GM23338 (cell line): ENCODE data around the gene MEOX2. TPM values are rescaled to one million over a fixed set of nuclear protein-coding genes. Genes with fewer than 3 reads are reported as not detected.

ENCODE experiments used
- ATAC-seq: fragments of 200-7000 bp; cut with Tn5 transposase; 3 replicates; pipeline ENCODE4 v1.9.1; 2020
- DNase-seq: peaks from one replicate; pipeline ENCODE4 v3.0.0-alpha.2; 2015; ENCODE audit warnings: low spot score
- H2AFZ ChIP-seq: fragments of 200-600 bp; sonication (generic); 2 replicates; pipeline ENCODE4 v1.8.0; 2016; ENCODE audit warnings: antibody characterized with exemption, mild to moderate bottlenecking, moderate library complexity
- H3F3A ChIP-seq: fragments of 200-600 bp; sonication (generic); replicated peaks from 2 replicates; pipeline ENCODE4 v1.8.0; 2017; ENCODE audit warnings: antibody characterized with exemption, mixed run types, low read depth
- H3K27ac ChIP-seq: fragments of 200-600 bp; sonication (generic); 2 replicates; pipeline ENCODE4 v1.6.1; 2016; ENCODE audit warnings: low read depth
- H3K27me3 ChIP-seq: fragments of 200-600 bp; sonication (generic); 2 replicates; pipeline ENCODE4 v1.8.0; 2016; ENCODE audit warnings: mild to moderate bottlenecking, mixed run types, moderate library complexity; ENCODE audit not compliant: insufficient read depth
- H3K36me3 ChIP-seq: fragments of 200-600 bp; sonication (generic); 2 replicates; pipeline ENCODE4 v1.8.0; 2016; ENCODE audit warnings: mild to moderate bottlenecking; ENCODE audit not compliant: insufficient read depth
- H3K4me1 ChIP-seq: fragments of 200-600 bp; sonication (generic); 2 replicates; pipeline ENCODE4 v1.8.0; 2016; ENCODE audit warnings: mild to moderate bottlenecking, moderate library complexity; ENCODE audit not compliant: insufficient read depth
- H3K4me2 ChIP-seq: fragments of 200-600 bp; sonication (generic); 2 replicates; pipeline ENCODE4 v1.7.1; 2017; ENCODE audit warnings: mixed run types
- H3K4me3 ChIP-seq: fragments of 200-600 bp; sonication (generic); 2 replicates; pipeline ENCODE4 v1.6.1; 2016; ENCODE audit warnings: mixed run types
- H3K79me2 ChIP-seq: fragments of 200-600 bp; sonication (generic); replicated peaks from 2 replicates; pipeline ENCODE4 v1.8.0; 2017; ENCODE audit warnings: mild to moderate bottlenecking; ENCODE audit not compliant: insufficient read depth
- H3K9me2 ChIP-seq: fragments of 200-600 bp; sonication (generic); 2 replicates; pipeline ENCODE4 v1.8.0; 2017; ENCODE audit not compliant: insufficient read depth
- H4K20me1 ChIP-seq: fragments of 200-600 bp; sonication (generic); replicated peaks from 2 replicates; pipeline ENCODE4 v1.8.0; 2017; ENCODE audit warnings: mild to moderate bottlenecking; ENCODE audit not compliant: insufficient read depth
- H3K27ac Mint-ChIP-seq: 2 replicates; pipeline ENCODE4 v1.8.0; 2020; ENCODE audit warnings: inconsistent platforms, mild to moderate bottlenecking, moderate library complexity, mixed read lengths
- H3K27me3 Mint-ChIP-seq: 3 replicates; pipeline ENCODE4 v1.8.0; 2022; ENCODE audit warnings: low read depth, mild to moderate bottlenecking, moderate library complexity, mixed read lengths, inconsistent platforms; ENCODE audit not compliant: insufficient read depth, poor library complexity
- H3K36me3 Mint-ChIP-seq: 3 replicates; pipeline ENCODE4 v1.8.0; 2021; ENCODE audit warnings: low read depth, mild to moderate bottlenecking, inconsistent platforms, moderate library complexity, mixed read lengths
- H3K4me1 Mint-ChIP-seq: 3 replicates; pipeline ENCODE4 v1.8.0; 2020; ENCODE audit warnings: mild to moderate bottlenecking, inconsistent platforms, mixed read lengths
- H3K4me3 Mint-ChIP-seq: 3 replicates; pipeline ENCODE4 v1.8.0; 2021; ENCODE audit warnings: moderate library complexity, mild to moderate bottlenecking, inconsistent platforms, mixed read lengths
- H3K9me3 Mint-ChIP-seq: 3 replicates; pipeline ENCODE4 v1.8.0; 2020; ENCODE audit warnings: moderate library complexity, mild to moderate bottlenecking, inconsistent platforms, mixed read lengths
- CREB1 ChIP-seq: fragments of 250-450 bp; sonication (Bioruptor Pico); IDR thresholded peaks from 2 replicates; pipeline ENCODE4 v1.5.0; 2020; ENCODE audit warnings: low read depth, mild to moderate bottlenecking, moderate library complexity
- EZH2 ChIP-seq: fragments of 200-600 bp; sonication (generic); IDR thresholded peaks from one replicate; pipeline ENCODE4 v1.8.0; 2017; ENCODE audit warnings: antibody characterized with exemption, mild to moderate bottlenecking, low read depth; ENCODE audit not compliant: unreplicated experiment
- EZH2phosphoT487 ChIP-seq: fragments of 200-600 bp; sonication (generic); IDR thresholded peaks from one replicate; pipeline ENCODE4 v1.8.1; 2018; ENCODE audit warnings: antibody characterized with exemption; ENCODE audit not compliant: unreplicated experiment
- NANOG ChIP-seq: IDR thresholded peaks from 2 replicates; pipeline ENCODE4 v1.6.1; 2016; ENCODE audit warnings: antibody characterized with exemption, borderline replicate concordance
- POLR2AphosphoS5 ChIP-seq: IDR thresholded peaks from 2 replicates; pipeline ENCODE4 v1.6.1; 2016; ENCODE audit warnings: antibody characterized with exemption, low read depth
- ZNF114 ChIP-seq: fragments of 250-450 bp; sonication (Bioruptor Pico); IDR thresholded peaks from 2 replicates; pipeline ENCODE4 v1.5.0; 2020; ENCODE audit warnings: mild to moderate bottlenecking, moderate library complexity
- ZNF331 ChIP-seq: fragments of 250-450 bp; sonication (Bioruptor Pico); IDR thresholded peaks from 2 replicates; pipeline ENCODE4 v1.5.0; 2020; ENCODE audit warnings: low read depth, mild to moderate bottlenecking, moderate library complexity
- polyA plus RNA-seq: library from polyadenylated mRNA; unstranded; fragments of >200 nt; fragmentation: Nextera tagmentation; extraction: Ambion mirVana; gene quantifications from 2 replicates; pipeline ENCODE4 v1.2.1, GENCODE V29; 2016
- total RNA-seq: library from RNA; depleted of rRNA; stranded (reverse); fragments of >200 nt; shearing (Covaris generic); gene quantifications from 2 replicates; pipeline ENCODE4 v1.2.3, GENCODE V29; 2014
- TF ChIP-seq, protein P1 (sequence below): IDR thresholded peaks from one replicate; pipeline ENCODE4 v1.6.1; 2018; ENCODE audit warnings: antibody characterized with exemption; ENCODE audit not compliant: unreplicated experiment
- TF ChIP-seq, protein P2 (sequence below): fragments of 250-450 bp; sonication (Bioruptor Pico); IDR thresholded peaks from 2 replicates; pipeline ENCODE4 v1.5.0; 2020; ENCODE audit warnings: mild to moderate bottlenecking, moderate library complexity
- TF ChIP-seq, protein P3 (sequence below), 2 experiments: fragments of 200-600 bp in 1 of 2; sonication (generic) in 1 of 2; conservative IDR thresholded peaks; 2 replicates each; pipeline versions ENCODE4 v1.5.1 to v1.6.1; 2016 to 2017; ENCODE audit warnings: antibody characterized with exemption in 2 of 2, low read depth in 2 of 2, mild to moderate bottlenecking in 2 of 2, moderate library complexity in 1 of 2
- TF ChIP-seq, protein P4 (sequence below): IDR thresholded peaks from 2 replicates; pipeline ENCODE4 v1.6.1; 2016; ENCODE audit warnings: antibody characterized with exemption

The MEOX2 gene
- total and polyA plus RNA-seq, 2 experiments from 2014 or later: 0.50 to 1.2 TPM

DNA sequence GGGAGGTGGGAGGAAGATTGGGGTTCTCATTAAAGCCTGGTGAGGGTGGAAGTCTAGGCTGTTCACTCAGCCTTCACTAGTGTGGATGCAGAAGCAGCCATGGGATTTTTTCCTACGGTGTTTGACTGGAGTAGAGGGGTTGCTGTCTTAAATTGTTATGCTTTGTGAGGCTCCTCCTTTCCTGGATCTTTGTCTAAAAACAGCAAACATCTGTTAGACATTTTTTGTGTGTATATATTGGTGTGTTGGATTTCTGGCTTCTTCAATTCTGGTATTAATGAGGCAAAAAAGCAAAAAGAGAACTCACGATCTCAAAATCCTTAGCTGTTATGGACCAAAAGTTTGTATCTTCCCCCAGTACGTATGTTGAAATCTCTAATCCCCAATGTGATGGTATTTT, 28.2 kb downstream of the MEOX2 start:
- Histone ChIP-seq H3K79me2 (no peaks in the 10 kb centered on the region), H3K4me3 (no peak overlapping the region), H3K27ac (no peak overlapping the region), H2AFZ (no peak overlapping the region), H3K27me3 (no peaks in the 10 kb centered on the region), H4K20me1 (no peaks in the 10 kb centered on the region), H3K4me2 (no peak overlapping the region), H3F3A (no peaks in the 10 kb centered on the region), H3K4me1 (no peaks in the 10 kb centered on the region), H3K36me3 (no peaks in the 10 kb centered on the region), H3K9me2 (no peaks in the 10 kb centered on the region)
- H3K9me3 Mint-ChIP-seq: no peaks in the 10 kb centered on the region
- ATAC-seq: no peak
- no peaks in the 10 kb centered on the region for H3K36me3 Mint-ChIP-seq
- no peaks in the 10 kb centered on the region; the same call in 2 of the 3 replicates for H3K4me1 Mint-ChIP-seq
- no peak overlapping the region for H3K4me3 Mint-ChIP-seq
- H3K27me3 Mint-ChIP-seq: no peaks in the 10 kb centered on the region
- no peak overlapping the region; the same call in 1 of the 2 replicates for H3K27ac Mint-ChIP-seq
- no peak for DNase-seq
- TF ChIP-seq, protein P1, sequence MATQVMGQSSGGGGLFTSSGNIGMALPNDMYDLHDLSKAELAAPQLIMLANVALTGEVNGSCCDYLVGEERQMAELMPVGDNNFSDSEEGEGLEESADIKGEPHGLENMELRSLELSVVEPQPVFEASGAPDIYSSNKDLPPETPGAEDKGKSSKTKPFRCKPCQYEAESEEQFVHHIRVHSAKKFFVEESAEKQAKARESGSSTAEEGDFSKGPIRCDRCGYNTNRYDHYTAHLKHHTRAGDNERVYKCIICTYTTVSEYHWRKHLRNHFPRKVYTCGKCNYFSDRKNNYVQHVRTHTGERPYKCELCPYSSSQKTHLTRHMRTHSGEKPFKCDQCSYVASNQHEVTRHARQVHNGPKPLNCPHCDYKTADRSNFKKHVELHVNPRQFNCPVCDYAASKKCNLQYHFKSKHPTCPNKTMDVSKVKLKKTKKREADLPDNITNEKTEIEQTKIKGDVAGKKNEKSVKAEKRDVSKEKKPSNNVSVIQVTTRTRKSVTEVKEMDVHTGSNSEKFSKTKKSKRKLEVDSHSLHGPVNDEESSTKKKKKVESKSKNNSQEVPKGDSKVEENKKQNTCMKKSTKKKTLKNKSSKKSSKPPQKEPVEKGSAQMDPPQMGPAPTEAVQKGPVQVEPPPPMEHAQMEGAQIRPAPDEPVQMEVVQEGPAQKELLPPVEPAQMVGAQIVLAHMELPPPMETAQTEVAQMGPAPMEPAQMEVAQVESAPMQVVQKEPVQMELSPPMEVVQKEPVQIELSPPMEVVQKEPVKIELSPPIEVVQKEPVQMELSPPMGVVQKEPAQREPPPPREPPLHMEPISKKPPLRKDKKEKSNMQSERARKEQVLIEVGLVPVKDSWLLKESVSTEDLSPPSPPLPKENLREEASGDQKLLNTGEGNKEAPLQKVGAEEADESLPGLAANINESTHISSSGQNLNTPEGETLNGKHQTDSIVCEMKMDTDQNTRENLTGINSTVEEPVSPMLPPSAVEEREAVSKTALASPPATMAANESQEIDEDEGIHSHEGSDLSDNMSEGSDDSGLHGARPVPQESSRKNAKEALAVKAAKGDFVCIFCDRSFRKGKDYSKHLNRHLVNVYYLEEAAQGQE: no peak
- TF ChIP-seq ZNF114 (CRISPR knock-in tag): no peak
- no peak for TF ChIP-seq POLR2AphosphoS5
- TF ChIP-seq, protein P2, sequence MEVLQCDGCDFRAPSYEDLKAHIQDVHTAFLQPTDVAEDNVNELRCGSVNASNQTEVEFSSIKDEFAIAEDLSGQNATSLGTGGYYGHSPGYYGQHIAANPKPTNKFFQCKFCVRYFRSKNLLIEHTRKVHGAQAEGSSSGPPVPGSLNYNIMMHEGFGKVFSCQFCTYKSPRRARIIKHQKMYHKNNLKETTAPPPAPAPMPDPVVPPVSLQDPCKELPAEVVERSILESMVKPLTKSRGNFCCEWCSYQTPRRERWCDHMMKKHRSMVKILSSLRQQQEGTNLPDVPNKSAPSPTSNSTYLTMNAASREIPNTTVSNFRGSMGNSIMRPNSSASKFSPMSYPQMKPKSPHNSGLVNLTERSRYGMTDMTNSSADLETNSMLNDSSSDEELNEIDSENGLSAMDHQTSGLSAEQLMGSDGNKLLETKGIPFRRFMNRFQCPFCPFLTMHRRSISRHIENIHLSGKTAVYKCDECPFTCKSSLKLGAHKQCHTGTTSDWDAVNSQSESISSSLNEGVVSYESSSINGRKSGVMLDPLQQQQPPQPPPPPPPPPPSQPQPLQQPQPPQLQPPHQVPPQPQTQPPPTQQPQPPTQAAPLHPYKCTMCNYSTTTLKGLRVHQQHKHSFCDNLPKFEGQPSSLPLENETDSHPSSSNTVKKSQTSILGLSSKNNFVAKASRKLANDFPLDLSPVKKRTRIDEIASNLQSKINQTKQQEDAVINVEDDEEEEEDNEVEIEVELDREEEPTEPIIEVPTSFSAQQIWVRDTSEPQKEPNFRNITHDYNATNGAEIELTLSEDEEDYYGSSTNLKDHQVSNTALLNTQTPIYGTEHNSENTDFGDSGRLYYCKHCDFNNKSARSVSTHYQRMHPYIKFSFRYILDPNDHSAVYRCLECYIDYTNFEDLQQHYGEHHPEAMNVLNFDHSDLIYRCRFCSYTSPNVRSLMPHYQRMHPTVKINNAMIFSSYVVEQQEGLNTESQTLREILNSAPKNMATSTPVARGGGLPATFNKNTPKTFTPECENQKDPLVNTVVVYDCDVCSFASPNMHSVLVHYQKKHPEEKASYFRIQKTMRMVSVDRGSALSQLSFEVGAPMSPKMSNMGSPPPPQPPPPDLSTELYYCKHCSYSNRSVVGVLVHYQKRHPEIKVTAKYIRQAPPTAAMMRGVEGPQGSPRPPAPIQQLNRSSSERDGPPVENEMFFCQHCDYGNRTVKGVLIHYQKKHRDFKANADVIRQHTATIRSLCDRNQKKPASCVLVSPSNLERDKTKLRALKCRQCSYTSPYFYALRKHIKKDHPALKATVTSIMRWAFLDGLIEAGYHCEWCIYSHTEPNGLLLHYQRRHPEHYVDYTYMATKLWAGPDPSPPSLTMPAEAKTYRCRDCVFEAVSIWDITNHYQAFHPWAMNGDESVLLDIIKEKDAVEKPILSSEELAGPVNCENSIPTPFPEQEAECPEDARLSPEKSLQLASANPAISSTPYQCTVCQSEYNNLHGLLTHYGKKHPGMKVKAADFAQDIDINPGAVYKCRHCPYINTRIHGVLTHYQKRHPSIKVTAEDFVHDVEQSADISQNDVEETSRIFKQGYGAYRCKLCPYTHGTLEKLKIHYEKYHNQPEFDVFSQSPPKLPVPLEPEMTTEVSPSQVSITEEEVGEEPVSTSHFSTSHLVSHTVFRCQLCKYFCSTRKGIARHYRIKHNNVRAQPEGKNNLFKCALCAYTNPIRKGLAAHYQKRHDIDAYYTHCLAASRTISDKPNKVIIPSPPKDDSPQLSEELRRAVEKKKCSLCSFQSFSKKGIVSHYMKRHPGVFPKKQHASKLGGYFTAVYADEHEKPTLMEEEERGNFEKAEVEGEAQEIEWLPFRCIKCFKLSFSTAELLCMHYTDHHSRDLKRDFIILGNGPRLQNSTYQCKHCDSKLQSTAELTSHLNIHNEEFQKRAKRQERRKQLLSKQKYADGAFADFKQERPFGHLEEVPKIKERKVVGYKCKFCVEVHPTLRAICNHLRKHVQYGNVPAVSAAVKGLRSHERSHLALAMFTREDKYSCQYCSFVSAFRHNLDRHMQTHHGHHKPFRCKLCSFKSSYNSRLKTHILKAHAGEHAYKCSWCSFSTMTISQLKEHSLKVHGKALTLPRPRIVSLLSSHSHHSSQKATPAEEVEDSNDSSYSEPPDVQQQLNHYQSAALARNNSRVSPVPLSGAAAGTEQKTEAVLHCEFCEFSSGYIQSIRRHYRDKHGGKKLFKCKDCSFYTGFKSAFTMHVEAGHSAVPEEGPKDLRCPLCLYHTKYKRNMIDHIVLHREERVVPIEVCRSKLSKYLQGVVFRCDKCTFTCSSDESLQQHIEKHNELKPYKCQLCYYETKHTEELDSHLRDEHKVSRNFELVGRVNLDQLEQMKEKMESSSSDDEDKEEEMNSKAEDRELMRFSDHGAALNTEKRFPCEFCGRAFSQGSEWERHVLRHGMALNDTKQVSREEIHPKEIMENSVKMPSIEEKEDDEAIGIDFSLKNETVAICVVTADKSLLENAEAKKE (CRISPR knock-in tag): no peak
- TF ChIP-seq EZH2: no peak
- TF ChIP-seq, protein P3, sequence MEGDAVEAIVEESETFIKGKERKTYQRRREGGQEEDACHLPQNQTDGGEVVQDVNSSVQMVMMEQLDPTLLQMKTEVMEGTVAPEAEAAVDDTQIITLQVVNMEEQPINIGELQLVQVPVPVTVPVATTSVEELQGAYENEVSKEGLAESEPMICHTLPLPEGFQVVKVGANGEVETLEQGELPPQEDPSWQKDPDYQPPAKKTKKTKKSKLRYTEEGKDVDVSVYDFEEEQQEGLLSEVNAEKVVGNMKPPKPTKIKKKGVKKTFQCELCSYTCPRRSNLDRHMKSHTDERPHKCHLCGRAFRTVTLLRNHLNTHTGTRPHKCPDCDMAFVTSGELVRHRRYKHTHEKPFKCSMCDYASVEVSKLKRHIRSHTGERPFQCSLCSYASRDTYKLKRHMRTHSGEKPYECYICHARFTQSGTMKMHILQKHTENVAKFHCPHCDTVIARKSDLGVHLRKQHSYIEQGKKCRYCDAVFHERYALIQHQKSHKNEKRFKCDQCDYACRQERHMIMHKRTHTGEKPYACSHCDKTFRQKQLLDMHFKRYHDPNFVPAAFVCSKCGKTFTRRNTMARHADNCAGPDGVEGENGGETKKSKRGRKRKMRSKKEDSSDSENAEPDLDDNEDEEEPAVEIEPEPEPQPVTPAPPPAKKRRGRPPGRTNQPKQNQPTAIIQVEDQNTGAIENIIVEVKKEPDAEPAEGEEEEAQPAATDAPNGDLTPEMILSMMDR (conservative IDR thresholded peaks at IDR 0.05; ENCODE audit: low read depth in 2 of 2): no peak
- no peak for TF ChIP-seq ZNF331
- TF ChIP-seq EZH2phosphoT487: no peak
- no peak for TF ChIP-seq CREB1 (CRISPR knock-in tag)
- no peak for TF ChIP-seq NANOG
- TF ChIP-seq, protein P4, sequence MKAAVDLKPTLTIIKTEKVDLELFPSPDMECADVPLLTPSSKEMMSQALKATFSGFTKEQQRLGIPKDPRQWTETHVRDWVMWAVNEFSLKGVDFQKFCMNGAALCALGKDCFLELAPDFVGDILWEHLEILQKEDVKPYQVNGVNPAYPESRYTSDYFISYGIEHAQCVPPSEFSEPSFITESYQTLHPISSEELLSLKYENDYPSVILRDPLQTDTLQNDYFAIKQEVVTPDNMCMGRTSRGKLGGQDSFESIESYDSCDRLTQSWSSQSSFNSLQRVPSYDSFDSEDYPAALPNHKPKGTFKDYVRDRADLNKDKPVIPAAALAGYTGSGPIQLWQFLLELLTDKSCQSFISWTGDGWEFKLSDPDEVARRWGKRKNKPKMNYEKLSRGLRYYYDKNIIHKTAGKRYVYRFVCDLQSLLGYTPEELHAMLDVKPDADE: no peak
